Activated gamma-delta T cell (primary cell): ENCODE measurements around the gene LARGE1.

ENCODE experiments used
- DNase-seq: peaks from one replicate; lab custom pipeline; 2025; lab: John Stamatoyannopoulos, UW
- total RNA-seq, 2 donors: gene quantifications; one replicate each; lab custom pipeline; 2026; lab: John Stamatoyannopoulos, UW

The LARGE1 gene
- 3.9 to 6.8 reads per million in 2 donors for total RNA-seq

GRCh38 chr22:33920197-33920540 is at the start of gene LARGE1:
Gene LARGE1 (minus strand): TSS chr22:33920476.
- no peak for DNase-seq

GRCh38 chr22:33969045-33969444 is 48.8 kb upstream of the LARGE1 start:
- DNase-seq, result no peak

DNA sequence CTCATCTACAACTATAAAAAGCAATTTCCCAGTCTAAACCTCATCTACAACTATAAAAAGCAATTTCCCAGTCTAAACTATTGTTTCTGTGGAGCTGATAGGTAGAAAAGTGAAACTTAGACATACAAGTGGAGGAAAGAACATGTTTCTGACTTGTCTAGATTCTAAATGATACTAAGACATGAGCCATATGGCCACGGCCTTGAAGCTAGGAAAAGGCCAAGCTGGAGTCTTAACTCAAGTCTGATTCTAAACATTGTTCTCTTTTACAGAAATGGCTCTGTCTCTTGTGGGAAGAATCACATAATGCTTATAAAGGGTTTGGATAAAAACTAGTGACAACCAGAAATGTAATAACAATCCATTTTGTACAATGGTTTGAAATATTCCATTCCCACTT is 43.8 kb upstream of the LARGE1 start:
- no peak for DNase-seq

DNA sequence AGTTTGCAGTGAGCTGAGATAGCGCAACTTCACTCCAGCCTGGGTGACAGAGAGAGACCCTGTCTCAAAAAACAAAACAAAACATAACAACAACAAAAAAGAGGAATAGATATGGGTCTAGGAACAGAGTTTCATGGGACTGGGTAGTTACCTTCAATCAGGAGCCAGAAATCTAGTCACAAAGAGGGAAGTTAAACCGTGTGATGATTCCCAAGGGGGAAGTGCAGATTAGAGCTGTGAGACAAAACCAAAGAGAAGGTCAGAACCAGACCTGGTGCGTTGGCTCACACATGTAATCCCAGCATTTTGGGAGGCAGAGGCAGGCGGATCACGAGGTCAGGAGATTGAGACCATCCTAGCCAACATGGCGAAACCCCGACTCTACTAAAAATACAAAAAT is 42.1 kb upstream of the LARGE1 start:
- no peak for DNase-seq

- no peak for DNase-seq
Measured at GRCh38 chr22:33958741-33959140, 38.5 kb upstream of the LARGE1 start.

GRCh38 chr22:33957086-33957485 is 36.8 kb upstream of the LARGE1 start:
- no peak for DNase-seq

GRCh38 chr22:33952776-33953175 is 32.5 kb upstream of the LARGE1 start:
- no peak for DNase-seq

- DNase-seq, result no peak
Measured at GRCh38 chr22:33940741-33941140, 20.5 kb upstream of the LARGE1 start.

GRCh38 chr22:33932997-33933396 is 12.7 kb upstream of the LARGE1 start:
- DNase-seq, result no peak

DNA sequence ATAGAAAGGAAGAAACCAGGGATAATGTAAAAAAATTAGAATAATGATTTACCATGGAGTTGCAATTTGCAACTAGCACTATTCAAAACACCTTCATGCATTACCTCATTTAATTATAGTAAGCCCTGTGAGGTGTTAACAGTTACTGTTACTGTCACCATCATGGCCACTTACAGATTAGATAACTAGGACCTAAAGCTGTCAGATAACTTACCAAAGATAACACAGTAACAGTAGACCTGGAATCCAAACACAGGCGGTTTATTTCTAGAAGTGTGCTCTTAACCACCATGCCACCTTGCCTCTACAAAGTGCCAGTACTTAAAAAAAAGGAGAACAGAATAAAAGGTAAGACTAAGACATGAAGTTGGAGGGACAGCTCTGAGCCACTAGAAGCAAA is 11.1 kb upstream of the LARGE1 start:
- no peak for DNase-seq

DNA sequence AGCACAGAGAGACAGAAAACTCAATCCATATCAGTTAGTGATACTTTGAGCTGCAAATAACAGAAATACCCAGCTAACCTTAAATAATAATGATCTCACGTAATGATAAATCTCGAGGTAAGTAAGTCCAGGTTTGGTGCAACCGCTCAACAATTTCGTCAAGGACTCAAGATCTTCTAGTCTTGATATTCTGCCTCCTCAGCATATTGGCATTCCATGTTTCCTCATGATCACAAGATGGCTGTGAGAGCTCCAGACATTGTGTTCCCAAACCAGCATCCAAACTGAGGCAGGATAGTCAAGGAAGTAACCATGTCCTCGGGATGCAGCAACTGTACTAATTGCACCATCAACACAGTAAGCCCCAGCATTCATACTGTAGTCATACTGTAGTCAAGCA is 7.5 kb upstream of the LARGE1 start:
- no peak for DNase-seq

DNA sequence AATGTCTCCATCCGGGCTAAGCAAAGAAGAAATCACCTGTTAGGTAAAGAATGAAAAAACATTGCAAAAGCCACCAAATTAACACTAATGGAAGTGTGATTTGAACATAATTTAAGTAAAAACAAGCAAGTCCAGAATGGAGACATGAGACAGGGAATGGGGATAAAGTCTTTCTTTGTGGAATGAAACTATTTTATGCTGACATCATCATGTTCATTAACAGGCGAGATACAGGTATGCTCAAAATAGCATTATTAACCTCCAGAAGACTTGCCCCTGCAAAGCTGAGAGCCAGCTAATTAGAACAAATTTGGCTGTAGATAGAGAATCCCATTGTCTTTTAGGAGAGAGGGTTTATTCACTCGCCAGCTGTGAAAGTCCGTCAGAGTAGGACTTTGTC is 4.9 kb upstream of the LARGE1 start:
- no peak for DNase-seq

GRCh38 chr22:33923660-33924246 is 3.5 kb upstream of the LARGE1 start:
- no peak for DNase-seq

- no peak for DNase-seq
Measured at GRCh38 chr22:33923033-33923432, 2.8 kb upstream of the LARGE1 start.

DNA sequence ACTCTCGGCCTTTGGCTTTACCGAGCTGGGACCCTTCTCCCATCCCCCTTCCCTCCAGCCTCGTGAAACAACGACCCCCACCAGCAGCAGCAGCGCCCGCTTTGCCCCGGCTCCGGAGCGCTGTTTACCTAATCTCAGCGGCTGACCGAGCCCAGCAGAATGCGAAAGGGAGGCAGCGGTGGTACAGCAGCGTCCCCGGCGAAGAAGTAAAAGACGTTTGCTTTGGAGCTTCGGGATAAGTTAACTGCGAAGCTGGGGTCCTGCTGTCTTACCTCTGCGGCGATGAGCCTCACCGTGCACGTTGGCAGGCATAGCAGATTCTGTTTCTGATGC is 2.0 kb upstream of the LARGE1 start:
- no peak for DNase-seq

DNA sequence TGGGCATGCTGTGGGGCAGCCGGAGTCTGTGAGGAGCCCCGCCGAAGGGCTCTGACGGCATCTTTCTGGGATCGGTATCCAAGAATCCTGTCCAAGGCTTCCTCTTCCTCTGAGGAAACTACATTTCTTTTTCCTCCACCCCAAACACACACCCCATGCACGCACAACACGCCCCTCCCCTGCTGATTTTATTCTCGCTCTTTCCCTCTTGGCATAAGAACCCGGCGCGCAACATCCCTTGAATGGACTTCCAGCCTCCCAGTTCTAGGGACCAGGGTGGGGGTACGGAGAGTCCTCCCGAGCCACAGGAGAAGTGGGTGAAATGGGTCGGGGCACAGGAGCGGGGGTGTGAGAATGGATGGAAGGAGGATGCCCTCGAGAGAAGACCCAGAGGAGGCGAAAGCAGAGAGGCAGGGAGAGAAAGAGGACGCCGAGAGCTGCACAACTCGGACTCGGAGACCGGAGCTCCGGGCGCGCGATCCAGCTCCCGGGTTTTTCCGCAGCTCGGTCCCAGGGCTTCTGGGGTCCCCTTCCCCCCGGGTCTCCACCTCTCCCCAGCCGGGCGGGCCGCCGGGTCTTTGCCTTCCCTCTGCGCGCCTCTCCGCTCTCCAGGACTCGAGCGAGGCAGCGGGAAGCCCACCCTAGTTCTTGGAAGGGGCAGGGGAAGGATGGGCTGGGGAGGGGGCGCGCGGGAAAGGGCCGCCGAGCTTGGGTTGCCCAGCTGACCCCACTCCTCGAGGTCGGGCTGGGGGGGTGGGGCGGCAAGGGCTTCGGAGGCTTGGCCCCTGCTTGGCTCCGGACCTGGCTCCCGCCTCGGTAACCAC is 1.5 kb upstream of the LARGE1 start:
- no peak for DNase-seq

DNA sequence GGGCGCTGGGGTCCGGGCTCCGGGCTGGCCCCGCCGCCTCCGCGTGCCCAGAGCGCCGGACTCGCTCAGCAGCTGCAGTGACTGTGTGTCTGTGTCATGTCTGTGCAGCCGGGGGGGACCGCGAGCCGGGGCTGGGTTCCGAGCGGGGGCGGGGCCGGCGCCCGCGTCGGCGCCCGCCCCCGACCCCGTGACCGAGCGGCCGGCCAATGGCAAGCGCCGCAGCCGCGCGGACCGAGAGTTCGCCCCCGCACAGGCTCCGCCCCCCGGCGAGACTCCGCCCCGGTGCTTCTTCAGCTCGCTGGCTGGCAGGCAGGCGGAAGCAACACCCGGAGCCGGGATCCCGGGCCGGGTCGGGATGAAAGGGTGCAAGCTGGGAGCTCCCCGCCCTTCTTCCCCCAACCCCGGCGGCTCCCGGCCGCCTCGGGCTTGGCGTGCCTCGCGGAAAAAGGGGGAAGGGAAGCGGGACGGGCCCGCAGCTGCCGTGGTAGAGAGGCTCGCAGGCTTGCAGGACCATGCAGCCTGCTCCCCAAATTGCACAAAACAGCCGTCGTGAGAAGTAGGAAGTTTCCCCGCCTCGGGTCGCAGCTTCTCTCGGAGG is 750 bp upstream of the LARGE1 start:
- DNase-seq, result peak; percentile 41

- DNase-seq, result no peak
Measured at GRCh38 chr22:33919391-33920196, 682 bp downstream of the LARGE1 start.

- no peak for DNase-seq
Measured at GRCh38 chr22:33918676-33919365, 1.5 kb downstream of the LARGE1 start.

DNA sequence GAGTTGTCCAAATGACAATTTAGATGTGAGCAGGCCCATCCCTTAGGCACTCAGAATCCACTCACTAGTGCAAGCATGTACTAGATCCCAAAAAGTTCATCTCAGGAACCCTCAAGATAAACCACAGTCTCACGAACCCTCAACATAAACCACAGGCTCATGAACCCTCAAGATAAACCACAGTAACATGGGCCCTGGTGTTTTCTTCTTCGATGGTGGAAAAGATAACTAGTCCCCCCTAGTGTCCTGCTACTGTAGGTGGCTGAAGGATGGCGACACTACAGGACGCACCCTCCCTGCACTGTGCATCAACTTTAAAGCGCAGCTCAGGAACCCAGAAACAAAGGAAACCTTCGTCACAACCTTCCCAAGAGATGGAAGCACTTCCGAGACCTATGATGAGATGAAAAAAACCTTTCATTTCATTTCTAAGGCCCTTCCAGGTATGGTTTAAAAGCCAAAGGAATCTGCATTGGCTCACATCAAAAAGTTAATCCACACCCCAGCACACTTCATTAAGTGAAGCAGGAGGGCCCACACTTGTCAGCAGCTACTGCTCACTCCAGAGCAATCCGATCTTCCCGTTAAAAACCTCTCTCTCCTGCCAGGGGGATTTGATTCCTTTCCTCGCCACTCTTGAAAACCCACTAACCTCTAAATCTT is 2.4 kb downstream of the LARGE1 start:
- DNase-seq, result no peak

- no peak for DNase-seq
Measured at GRCh38 chr22:33914699-33915098, 5.6 kb downstream of the LARGE1 start.
